Neuronal stem cell (in vitro differentiated cells): ENCODE results near the gene CDH9. TPM values are rescaled to one million over a fixed set of nuclear protein-coding genes. Genes with fewer than 3 reads are reported as not detected.

Experiments used
- DNase-seq: peaks from one replicate; pipeline ENCODE4 v3.0.0-alpha.2; 2013; ENCODE audit warnings: low spot score
- H2AFZ ChIP-seq: one replicate; pipeline ENCODE4 v1.6.1; 2013; ENCODE audit warnings: mild to moderate bottlenecking, low read length, inconsistent platforms
- H2AK5ac ChIP-seq: 2 replicates; pipeline ENCODE4 v1.6.1; 2013; ENCODE audit warnings: low read depth, mild to moderate bottlenecking, inconsistent platforms, low read length, moderate library complexity, mixed read lengths
- H2BK120ac ChIP-seq: 2 replicates; pipeline ENCODE4 v1.6.1; 2013; ENCODE audit warnings: low read depth, mild to moderate bottlenecking, inconsistent platforms, low read length, moderate library complexity, mixed read lengths
- H2BK12ac ChIP-seq: one replicate; pipeline ENCODE4 v1.6.1; 2013; ENCODE audit warnings: low read length, inconsistent platforms
- H2BK15ac ChIP-seq: 2 replicates; pipeline ENCODE4 v1.6.1; 2013; ENCODE audit warnings: mild to moderate bottlenecking, low read length, inconsistent platforms, mixed read lengths
- H2BK5ac ChIP-seq: one replicate; pipeline ENCODE4 v1.6.1; 2013; ENCODE audit warnings: inconsistent platforms, mild to moderate bottlenecking, low read length, moderate library complexity
- H3K14ac ChIP-seq: one replicate; pipeline ENCODE4 v1.6.1; 2013; ENCODE audit warnings: low read length, inconsistent platforms
- H3K18ac ChIP-seq: 2 replicates; pipeline ENCODE4 v1.6.1; 2013; ENCODE audit warnings: low read length, inconsistent platforms
- H3K23ac ChIP-seq: 2 replicates; pipeline ENCODE4 v1.6.1; 2013; ENCODE audit warnings: low read depth, mild to moderate bottlenecking, mixed read lengths, low read length, inconsistent platforms; ENCODE audit not compliant: poor library complexity
- H3K27ac ChIP-seq: replicated peaks from 3 replicates; pipeline ENCODE4 v1.5.1; 2013; ENCODE audit warnings: low read length, inconsistent platforms
- H3K27me3 ChIP-seq, 3 experiments: 2 replicates each; pipeline ENCODE4 v1.6.1; 2013; ENCODE audit warnings: low read length in 3 of 3, mild to moderate bottlenecking in 2 of 3, inconsistent platforms in 1 of 3, low read depth in 1 of 3, mixed read lengths in 1 of 3, moderate library complexity in 1 of 3; ENCODE audit not compliant: control insufficient read depth in 3 of 3, insufficient read depth in 3 of 3
- H3K36me3 ChIP-seq, 2 donors: replicated peaks in 1 of 2; 2 replicates each; pipeline ENCODE4 v1.6.1; 2013; ENCODE audit warnings: low read length in 2 of 2; ENCODE audit not compliant: control insufficient read depth in 2 of 2, insufficient read depth in 2 of 2
- H3K4ac ChIP-seq: 2 replicates; pipeline ENCODE4 v1.6.1; 2013; ENCODE audit warnings: inconsistent platforms, mild to moderate bottlenecking, low read length, moderate library complexity
- H3K4me1 ChIP-seq, 2 donors: 1 replicate in 1 of 2; 2 replicates in 1 of 2; pipeline ENCODE4 v1.6.1; 2013; ENCODE audit warnings: low read length in 2 of 2, low read depth in 1 of 2; ENCODE audit not compliant: control insufficient read depth in 2 of 2, insufficient read depth in 1 of 2
- H3K4me2 ChIP-seq: one replicate; pipeline ENCODE4 v1.6.1; 2013; ENCODE audit warnings: mild to moderate bottlenecking, low read length, inconsistent platforms; ENCODE audit not compliant: insufficient read depth, poor library complexity, severe bottlenecking
- H3K4me3 ChIP-seq, 2 donors: 2 replicates each; pipeline ENCODE4 v1.5.1; 2013; ENCODE audit warnings: low read length in 2 of 2, mild to moderate bottlenecking in 2 of 2, inconsistent platforms in 1 of 2, moderate library complexity in 1 of 2
- H3K79me1 ChIP-seq: one replicate; pipeline ENCODE4 v1.6.1; 2013; ENCODE audit warnings: low read depth, mild to moderate bottlenecking, inconsistent platforms, low read length, moderate library complexity
- H3K9ac ChIP-seq: one replicate; pipeline ENCODE4 v1.6.1; 2013; ENCODE audit warnings: mild to moderate bottlenecking, low read depth, low read length, inconsistent platforms; ENCODE audit not compliant: poor library complexity
- H3K9me3 ChIP-seq, 2 donors: replicated peaks in 1 of 2; 2 replicates each; pipeline versions ENCODE3 to v1.6.1; 2013; ENCODE audit warnings: low read length in 2 of 2, mild to moderate bottlenecking in 2 of 2, inconsistent platforms in 1 of 2, low read depth in 1 of 2, mixed read lengths in 1 of 2, moderate library complexity in 1 of 2; ENCODE audit not compliant: control insufficient read depth in 2 of 2, insufficient read depth in 1 of 2
- H4K8ac ChIP-seq: one replicate; pipeline ENCODE4 v1.6.1; 2013; ENCODE audit warnings: low read depth, mild to moderate bottlenecking, inconsistent platforms, low read length, moderate library complexity
- H4K91ac ChIP-seq: one replicate; pipeline ENCODE4 v1.6.1; 2013; ENCODE audit warnings: low read length, low read depth, mild to moderate bottlenecking, inconsistent platforms; ENCODE audit not compliant: poor library complexity
- WGBS, 2 donors: extraction: QIAGEN DNeasy Blood & Tissue Kit; methylation state at CpG; one replicate each; pipeline ENCODE4 v1.1.7; 2013; ENCODE audit warnings: missing lambda C conversion rate in 2 of 2, mixed read lengths in 1 of 2; ENCODE audit not compliant: insufficient read length in 2 of 2, insufficient replicate concordance in 1 of 2; ENCODE audit errors: extremely low coverage in 2 of 2; 5-methylcytosine and 5-hydroxymethylcytosine counted together
- polyA plus RNA-seq, 2 experiments: library from polyadenylated mRNA; stranded (reverse); fragments of 200-250 nt; gene quantifications; one replicate each; pipeline ENCODE4 v1.2.3, GENCODE V29; 2013

The CDH9 gene, protein sequence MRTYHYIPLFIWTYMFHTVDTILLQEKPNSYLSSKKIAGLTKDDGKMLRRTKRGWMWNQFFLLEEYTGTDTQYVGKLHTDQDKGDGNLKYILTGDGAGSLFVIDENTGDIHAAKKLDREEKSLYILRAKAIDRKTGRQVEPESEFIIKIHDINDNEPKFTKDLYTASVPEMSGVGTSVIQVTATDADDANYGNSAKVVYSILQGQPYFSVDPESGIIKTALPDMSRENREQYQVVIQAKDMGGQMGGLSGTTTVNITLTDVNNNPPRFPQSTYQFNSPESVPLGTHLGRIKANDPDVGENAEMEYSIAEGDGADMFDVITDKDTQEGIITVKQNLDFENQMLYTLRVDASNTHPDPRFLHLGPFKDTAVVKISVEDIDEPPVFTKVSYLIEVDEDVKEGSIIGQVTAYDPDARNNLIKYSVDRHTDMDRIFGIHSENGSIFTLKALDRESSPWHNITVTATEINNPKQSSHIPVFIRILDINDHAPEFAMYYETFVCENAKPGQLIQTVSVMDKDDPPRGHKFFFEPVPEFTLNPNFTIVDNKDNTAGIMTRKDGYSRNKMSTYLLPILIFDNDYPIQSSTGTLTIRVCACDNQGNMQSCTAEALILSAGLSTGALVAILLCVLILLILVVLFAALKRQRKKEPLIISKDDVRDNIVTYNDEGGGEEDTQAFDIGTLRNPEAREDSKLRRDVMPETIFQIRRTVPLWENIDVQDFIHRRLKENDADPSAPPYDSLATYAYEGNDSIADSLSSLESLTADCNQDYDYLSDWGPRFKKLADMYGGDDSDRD
- polyA plus RNA-seq (2013, experiment 1 of 2), result not detected
- polyA plus RNA-seq (2013, experiment 2 of 2), result 0.01 TPM

- Histone ChIP-seq H3K36me3 (no peaks in the 10 kb centered on the region), H3K4ac (no peak within 1 kb of the TSS), H4K8ac (no peak within 1 kb of the TSS), H2AFZ (peak within 1 kb of the TSS; percentile 79), H3K27me3 (no peaks in the 10 kb centered on the region), H3K79me1 (no peaks in the 10 kb centered on the region), H3K27ac (no peak within 1 kb of the TSS), H3K4me1 (peaks cover 3 to 4% of the 10 kb centered on the region in 2 donors), H3K4me3 (peak within 1 kb of the TSS in 1 of 2 donors; percentile 19), H2BK12ac (no peak within 1 kb of the TSS), H3K9me3 (no peaks in the 10 kb centered on the region), H3K14ac (no peak within 1 kb of the TSS), H3K23ac (no peak within 1 kb of the TSS), H2BK15ac (no peak within 1 kb of the TSS), H3K18ac (no peak within 1 kb of the TSS), H2BK120ac (no peak within 1 kb of the TSS), H4K91ac (no peak within 1 kb of the TSS), H2BK5ac (no peak within 1 kb of the TSS), H3K9ac (no peak within 1 kb of the TSS), H3K4me2 (peak within 1 kb of the TSS; percentile 49), H2AK5ac (no peak within 1 kb of the TSS)
- WGBS, 2 donors, result no CpG with 5 or more reads among the region's 12 CpGs
- no peak for DNase-seq
Measured at GRCh38 chr5:27038476-27038875, at the start of gene CDH9. Gene CDH9 (minus strand): TSS chr5:27038586. CDS start chr5:26988333, 50,253 bp downstream.

DNA sequence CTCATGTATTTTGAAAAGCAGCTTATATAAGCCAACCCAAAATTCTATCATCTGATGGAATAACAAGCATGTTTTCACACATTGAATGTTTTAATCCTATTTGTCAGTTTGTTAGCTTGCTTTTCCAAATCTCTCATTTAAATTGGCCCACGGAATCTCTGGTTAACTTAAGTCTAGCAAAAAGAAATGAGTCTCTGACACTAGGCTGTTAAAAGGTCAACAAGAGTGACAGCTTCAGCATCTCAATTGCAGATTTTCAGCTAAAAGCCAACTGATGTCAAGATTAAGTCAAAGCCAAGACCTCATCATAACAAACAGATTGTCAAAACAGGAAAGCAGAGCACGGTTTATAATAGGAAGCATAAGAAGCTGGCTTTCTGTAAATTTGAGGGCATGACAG, 49.4 kb upstream of the CDH9 start:
- Histone ChIP-seq H3K4me3 (no peak overlapping the region), H3K23ac (no peak overlapping the region), H2BK15ac (no peak overlapping the region), H2AFZ (peak overlapping the region; percentile 3), H2BK12ac (no peak overlapping the region), H2BK120ac (no peak overlapping the region), H3K4me2 (no peak overlapping the region), H3K18ac (no peak overlapping the region), H3K14ac (no peak overlapping the region), H3K27me3 (no peaks in the 10 kb centered on the region), H3K9me3 (no peaks in the 10 kb centered on the region), H4K8ac (no peak overlapping the region), H2AK5ac (no peak overlapping the region), H2BK5ac (no peak overlapping the region), H3K9ac (no peak overlapping the region), H3K4ac (no peak overlapping the region), H4K91ac (no peak overlapping the region), H3K27ac (no peak overlapping the region), H3K4me1 (peaks cover 0 to 26% of the 10 kb centered on the region in 2 donors), H3K36me3 (no peaks in the 10 kb centered on the region), H3K79me1 (no peaks in the 10 kb centered on the region)
- WGBS, 2 donors, result no CpG with 5 or more reads among the region's 2 CpGs
- DNase-seq, result no peak

DNA sequence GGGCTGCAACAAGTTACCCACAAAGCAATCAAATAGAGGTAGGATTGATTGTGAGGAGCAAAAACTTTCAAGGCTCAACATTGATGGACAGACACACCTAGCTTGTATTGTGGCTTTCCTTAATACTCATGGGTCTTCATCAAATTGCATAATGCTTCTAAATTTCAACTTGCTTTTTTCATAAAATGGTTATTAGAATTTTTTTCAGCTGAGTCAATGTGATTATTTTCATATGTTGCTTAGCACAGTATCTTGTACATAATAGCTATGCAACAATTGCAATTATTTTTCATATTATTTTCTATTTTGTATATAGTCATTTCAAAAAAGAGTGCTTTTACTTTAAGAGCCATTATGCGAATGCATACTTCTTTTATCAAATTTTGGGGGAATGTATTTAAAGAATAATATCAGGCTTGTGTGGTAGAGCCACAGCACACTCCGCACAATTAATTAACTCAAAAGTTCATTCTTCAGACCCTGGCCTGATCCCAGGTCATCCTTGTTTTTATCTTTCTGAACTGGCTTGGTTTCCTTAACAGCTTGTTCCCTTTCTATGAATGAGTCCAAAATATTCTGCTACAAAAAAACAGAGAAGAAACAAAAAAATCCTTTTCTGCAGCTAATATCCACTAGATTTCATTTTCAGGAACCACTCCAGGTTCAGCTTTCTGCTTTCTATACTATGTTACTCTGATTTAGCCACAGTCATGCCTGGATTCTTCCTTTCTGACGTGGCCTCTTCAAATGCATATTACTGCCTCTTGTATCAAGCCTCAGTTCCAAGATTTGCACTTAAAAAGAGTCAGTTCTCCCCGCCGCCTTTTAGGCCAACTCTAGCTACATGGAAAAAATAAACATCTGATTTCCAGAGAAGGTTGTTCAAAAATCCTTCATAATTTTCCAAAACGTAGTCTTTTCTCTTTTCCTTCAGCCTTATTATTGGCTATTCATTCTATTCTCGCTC, 45.3 kb upstream of the CDH9 start:
- DNase-seq, result no peak
- Histone ChIP-seq H3K4me1 (peaks cover 0 to 26% of the 10 kb centered on the region in 2 donors), H2BK120ac (no peak overlapping the region), H3K23ac (no peak overlapping the region), H4K91ac (no peak overlapping the region), H3K36me3 (no peaks in the 10 kb centered on the region), H2BK5ac (no peak overlapping the region), H3K18ac (no peak overlapping the region), H3K79me1 (no peaks in the 10 kb centered on the region), H3K9ac (no peak overlapping the region), H3K27me3 (no peaks in the 10 kb centered on the region), H3K4ac (no peak overlapping the region), H2AFZ (peak overlapping the region; percentile 85), H2BK15ac (no peak overlapping the region), H3K4me3 (no peak overlapping the region), H3K9me3 (peaks cover 0 to 22% of the 10 kb centered on the region in 2 donors), H4K8ac (no peak overlapping the region), H3K14ac (no peak overlapping the region), H2AK5ac (no peak overlapping the region), H3K27ac (peak overlapping the region; percentile 33), H2BK12ac (no peak overlapping the region), H3K4me2 (no peak overlapping the region)
- WGBS, 2 donors, result no CpG with 5 or more reads among the region's 7 CpGs
